ENCODE results near the gene CAMTA1.

The CAMTA1 gene

GRCh38 chr1:7093297-7093696, 308.0 kb downstream of the CAMTA1 start:
- Histone ChIP-seq H3K4me1 (ENCODE audit: insufficient read depth, low read length) (no peaks in the 10 kb centered on the region), H3K36me3 (ENCODE audit: insufficient read depth, low read length) (no peaks in the 10 kb centered on the region), H3K27ac (ENCODE audit: low read depth, low read length) (no peak overlapping the region), H3K9me3 (ENCODE audit: insufficient read depth, low read depth, low read length) (no peaks in the 10 kb centered on the region), H3K27me3 (ENCODE audit: insufficient read depth, low read length) (no peaks in the 10 kb centered on the region), H3K9ac (ENCODE audit: low read depth, low read length) (no peak overlapping the region), H3K4me3 (ENCODE audit: low read length) (no peak overlapping the region)
- 77% methylated on average over 10 of the region's 10 CpGs for WGBS

- WGBS, result 100% methylated on average over 1 of the region's 4 CpGs
- no peak overlapping the region for H3K4me3 ChIP-seq (ENCODE audit: low read length)
- H3K36me3 ChIP-seq (ENCODE audit: insufficient read depth, low read length), result no peaks in the 10 kb centered on the region
- H3K4me1 ChIP-seq (ENCODE audit: insufficient read depth, low read length), result no peaks in the 10 kb centered on the region
- no peaks in the 10 kb centered on the region for H3K9me3 ChIP-seq (ENCODE audit: insufficient read depth, low read depth, low read length)
- no peaks in the 10 kb centered on the region for H3K27me3 ChIP-seq (ENCODE audit: insufficient read depth, low read length)
- no peak overlapping the region for H3K27ac ChIP-seq (ENCODE audit: low read depth, low read length)
- no peak overlapping the region; the same call in 1 of the 2 replicates for H3K9ac ChIP-seq (ENCODE audit: low read depth, low read length)
These were observed 308.8 kb downstream of the CAMTA1 start for GRCh38 chr1:7094086-7094485.

- Histone ChIP-seq H3K9ac (ENCODE audit: low read depth, low read length) (no peak overlapping the region), H3K27ac (ENCODE audit: low read depth, low read length) (no peak overlapping the region), H3K36me3 (ENCODE audit: insufficient read depth, low read length) (no peaks in the 10 kb centered on the region), H3K4me3 (ENCODE audit: low read length) (no peak overlapping the region), H3K27me3 (ENCODE audit: insufficient read depth, low read length) (no peaks in the 10 kb centered on the region), H3K9me3 (ENCODE audit: insufficient read depth, low read depth, low read length) (no peaks in the 10 kb centered on the region), H3K4me1 (ENCODE audit: insufficient read depth, low read length) (no peaks in the 10 kb centered on the region)
- WGBS, result 95% methylated on average over 10 of the region's 10 CpGs
These were observed 309.3 kb downstream of the CAMTA1 start for GRCh38 chr1:7094509-7094908.

- Histone ChIP-seq H3K27ac (ENCODE audit: low read depth, low read length) (no peak overlapping the region), H3K4me3 (ENCODE audit: low read length) (no peak overlapping the region), H3K27me3 (ENCODE audit: insufficient read depth, low read length) (no peaks in the 10 kb centered on the region), H3K9me3 (ENCODE audit: insufficient read depth, low read depth, low read length) (no peaks in the 10 kb centered on the region), H3K9ac (ENCODE audit: low read depth, low read length) (no peak overlapping the region), H3K36me3 (ENCODE audit: insufficient read depth, low read length) (no peaks in the 10 kb centered on the region), H3K4me1 (ENCODE audit: insufficient read depth, low read length) (no peaks in the 10 kb centered on the region)
- 86% methylated on average over 12 of the region's 12 CpGs for WGBS
These were observed 310.2 kb downstream of the CAMTA1 start for GRCh38 chr1:7095343-7095964.

GRCh38 chr1:7097938-7098592, 312.8 kb downstream of the CAMTA1 start:
- no peak overlapping the region for H3K27ac ChIP-seq (ENCODE audit: low read depth, low read length)
- H3K27me3 ChIP-seq (ENCODE audit: insufficient read depth, low read length), result no peaks in the 10 kb centered on the region
- no peak overlapping the region for H3K9ac ChIP-seq (ENCODE audit: low read depth, low read length)
- 93% methylated on average over 21 of the region's 21 CpGs for WGBS
- H3K4me3 ChIP-seq (ENCODE audit: low read length), result no peak overlapping the region
- H3K4me1 ChIP-seq (ENCODE audit: insufficient read depth, low read length), result no peaks in the 10 kb centered on the region
- H3K9me3 ChIP-seq (ENCODE audit: insufficient read depth, low read depth, low read length), result no peaks in the 10 kb centered on the region
- H3K36me3 ChIP-seq (ENCODE audit: insufficient read depth, low read length), result no peaks in the 10 kb centered on the region

GRCh38 chr1:7098641-7099040, 313.4 kb downstream of the CAMTA1 start:
- 95% methylated on average over 7 of the region's 7 CpGs for WGBS
- Histone ChIP-seq H3K27ac (ENCODE audit: low read depth, low read length) (no peak overlapping the region), H3K4me1 (ENCODE audit: insufficient read depth, low read length) (no peaks in the 10 kb centered on the region), H3K4me3 (ENCODE audit: low read length) (no peak overlapping the region), H3K9ac (ENCODE audit: low read depth, low read length) (no peak overlapping the region), H3K9me3 (ENCODE audit: insufficient read depth, low read depth, low read length) (no peaks in the 10 kb centered on the region), H3K27me3 (ENCODE audit: insufficient read depth, low read length) (no peaks in the 10 kb centered on the region), H3K36me3 (ENCODE audit: insufficient read depth, low read length) (no peaks in the 10 kb centered on the region)

GRCh38 chr1:7100479-7100878, 315.2 kb downstream of the CAMTA1 start:
- Histone ChIP-seq H3K27me3 (ENCODE audit: insufficient read depth, low read length) (no peaks in the 10 kb centered on the region), H3K36me3 (ENCODE audit: insufficient read depth, low read length) (no peaks in the 10 kb centered on the region), H3K4me1 (ENCODE audit: insufficient read depth, low read length) (no peaks in the 10 kb centered on the region), H3K4me3 (ENCODE audit: low read length) (no peak overlapping the region), H3K9ac (ENCODE audit: low read depth, low read length) (no peak overlapping the region), H3K27ac (ENCODE audit: low read depth, low read length) (no peak overlapping the region), H3K9me3 (ENCODE audit: insufficient read depth, low read depth, low read length) (no peaks in the 10 kb centered on the region)
- WGBS, result 91% methylated on average over 8 of the region's 8 CpGs

- Histone ChIP-seq H3K9ac (ENCODE audit: low read depth, low read length) (no peak overlapping the region), H3K4me3 (ENCODE audit: low read length) (no peak overlapping the region), H3K27me3 (ENCODE audit: insufficient read depth, low read length) (no peaks in the 10 kb centered on the region), H3K9me3 (ENCODE audit: insufficient read depth, low read depth, low read length) (no peaks in the 10 kb centered on the region), H3K27ac (ENCODE audit: low read depth, low read length) (no peak overlapping the region), H3K4me1 (ENCODE audit: insufficient read depth, low read length) (no peaks in the 10 kb centered on the region), H3K36me3 (ENCODE audit: insufficient read depth, low read length) (no peaks in the 10 kb centered on the region)
- WGBS, result 92% methylated on average over 5 of the region's 5 CpGs
These were observed 315.9 kb downstream of the CAMTA1 start for GRCh38 chr1:7101187-7101586.

GRCh38 chr1:7103361-7103782, 318.1 kb downstream of the CAMTA1 start:
- Histone ChIP-seq H3K9me3 (ENCODE audit: insufficient read depth, low read depth, low read length) (no peaks in the 10 kb centered on the region), H3K27ac (ENCODE audit: low read depth, low read length) (no peak overlapping the region), H3K4me1 (ENCODE audit: insufficient read depth, low read length) (no peaks in the 10 kb centered on the region), H3K36me3 (ENCODE audit: insufficient read depth, low read length) (no peaks in the 10 kb centered on the region), H3K9ac (ENCODE audit: low read depth, low read length) (no peak overlapping the region), H3K4me3 (ENCODE audit: low read length) (no peak overlapping the region), H3K27me3 (ENCODE audit: insufficient read depth, low read length) (no peaks in the 10 kb centered on the region)
- 89% methylated on average over 7 of the region's 7 CpGs for WGBS

- Histone ChIP-seq H3K27ac (ENCODE audit: low read depth, low read length) (no peak overlapping the region), H3K9me3 (ENCODE audit: insufficient read depth, low read depth, low read length) (no peaks in the 10 kb centered on the region), H3K27me3 (ENCODE audit: insufficient read depth, low read length) (no peaks in the 10 kb centered on the region), H3K4me1 (ENCODE audit: insufficient read depth, low read length) (no peaks in the 10 kb centered on the region), H3K36me3 (ENCODE audit: insufficient read depth, low read length) (no peaks in the 10 kb centered on the region), H3K9ac (ENCODE audit: low read depth, low read length) (no peak overlapping the region), H3K4me3 (ENCODE audit: low read length) (no peak overlapping the region)
- WGBS, result 84% methylated on average over 6 of the region's 6 CpGs
These were observed 318.6 kb downstream of the CAMTA1 start for GRCh38 chr1:7103874-7104273.

GRCh38 chr1:7104339-7104738, 319.1 kb downstream of the CAMTA1 start:
- Histone ChIP-seq H3K9me3 (ENCODE audit: insufficient read depth, low read depth, low read length) (no peaks in the 10 kb centered on the region), H3K27me3 (ENCODE audit: insufficient read depth, low read length) (no peaks in the 10 kb centered on the region), H3K27ac (ENCODE audit: low read depth, low read length) (no peak overlapping the region), H3K9ac (ENCODE audit: low read depth, low read length) (no peak overlapping the region), H3K36me3 (ENCODE audit: insufficient read depth, low read length) (no peaks in the 10 kb centered on the region), H3K4me3 (ENCODE audit: low read length) (no peak overlapping the region), H3K4me1 (ENCODE audit: insufficient read depth, low read length) (no peaks in the 10 kb centered on the region)
- WGBS, result 86% methylated on average over 2 of the region's 2 CpGs
